CD4-positive, alpha-beta T cell treated with Interleukin-15 for 4 hours (primary cell): ENCODE data around the gene SCN1B.
A peak's percentile ranks its signal among the peaks of the same experiment; 100 is the strongest.
"Not testable (repeated sequence)": the region's sequence is repeated elsewhere in the genome, so short reads cannot be mapped to it uniquely, and the experiment has no call there.

Experiments
- DNase-seq: peaks from one replicate; pipeline ENCODE4 v3.0.0-alpha.2; 2020; ENCODE audit warnings: low spot score

Gene SCN1B

GRCh38 chr19:35030257-35031071 lies at the start of gene SCN1B:
Gene SCN1B, plus strand, starts transcription at chr19:35030470. Its CDS starts 351 bp downstream, at chr19:35030821.
- DNase-seq = peak; percentile 67

GRCh38 chr19:34982275-34982674 lies 48.0 kb upstream of the SCN1B start:
- no peak for DNase-seq

GRCh38 chr19:34983786-34984185 lies 46.5 kb upstream of the SCN1B start:
- no peak for DNase-seq

GRCh38 chr19:34984287-34984686 lies 46.0 kb upstream of the SCN1B start:
- no peak for DNase-seq

GRCh38 chr19:34985249-34986022 lies 44.8 kb upstream of the SCN1B start:
- DNase-seq = peak; percentile 14

GRCh38 chr19:34988119-34988518 lies 42.2 kb upstream of the SCN1B start:
- no peak for DNase-seq

- no peak for DNase-seq
Measured at GRCh38 chr19:34989298-34989697, 41.0 kb upstream of the SCN1B start.

GRCh38 chr19:34990578-34991192 lies 39.6 kb upstream of the SCN1B start:
- no peak for DNase-seq

- no peak for DNase-seq
Measured at GRCh38 chr19:34991542-34992333, 38.5 kb upstream of the SCN1B start.

GRCh38 chr19:34992582-34992981 lies 37.7 kb upstream of the SCN1B start:
- not testable (repeated sequence) for DNase-seq

- DNase-seq = no peak
Measured at GRCh38 chr19:34994286-34994642, 36.0 kb upstream of the SCN1B start.

GRCh38 chr19:34994643-34995541 lies 35.4 kb upstream of the SCN1B start:
- no peak for DNase-seq

- no peak for DNase-seq
Measured at GRCh38 chr19:34995551-34995950, 34.7 kb upstream of the SCN1B start.

GRCh38 chr19:34997071-34997617 lies 33.1 kb upstream of the SCN1B start:
- DNase-seq = peak; percentile 20

- not testable (repeated sequence) for DNase-seq
Measured at GRCh38 chr19:34998224-34998623, 32.0 kb upstream of the SCN1B start.

- DNase-seq = no peak
Measured at GRCh38 chr19:34998777-34999497, 31.3 kb upstream of the SCN1B start.

- DNase-seq = peak; percentile 69
Measured at GRCh38 chr19:34999498-35000337, 30.6 kb upstream of the SCN1B start, which contains the start of gene GRAMD1A. Gene GRAMD1A, plus strand, starts transcription at chr19:35000323. Its CDS starts 156 bp downstream, at chr19:35000479.

GRCh38 chr19:35000338-35000646 lies 30.0 kb upstream of the SCN1B start:
- DNase-seq = no peak
